CD4-positive, alpha-beta T cell (primary cell): ENCODE measurements around the gene ARPP21. TPM values are rescaled to one million over a fixed set of nuclear protein-coding genes. Genes with fewer than 3 reads are reported as not detected.

ENCODE experiments used
- ATAC-seq: fragments of 200-7000 bp; cut with Tn5 transposase; one replicate; pipeline ENCODE4 v1.10.0; 2022; ENCODE audit warnings: mild to moderate bottlenecking; ENCODE audit not compliant: poor library complexity
- CTCF ChIA-PET: fragments of 350-600 bp; sonication (Branson Sonifier 250); formaldehyde crosslinking; loops from one replicate; lab custom pipeline; 2021; ENCODE audit warnings: antibody characterized with exemption, inconsistent platforms; lab: Charles Lee
- POLR2A ChIA-PET: fragments of 350-600 bp; sonication (Branson Sonifier 250); formaldehyde crosslinking; loops from one replicate; lab custom pipeline; 2021; ENCODE audit warnings: antibody characterized with exemption, inconsistent platforms; lab: Charles Lee
- DNase-seq, 14 experiments: peaks; one replicate each; pipeline ENCODE4 v3.0.0-alpha.2; 2013 to 2020; ENCODE audit warnings: mixed read lengths in 2 of 14
- H3K27ac ChIP-seq, 2 donors: one replicate each; pipeline versions ENCODE4 v1.5.1 to v1.7.0; 2013; ENCODE audit warnings: low read length in 2 of 2, low read depth in 1 of 2, mild to moderate bottlenecking in 1 of 2
- H3K27me3 ChIP-seq, 2 experiments: 1 replicate in 1 of 2; 2 replicates in 1 of 2; pipeline versions ENCODE4 v1.6.1 to v1.7.0; 2013; ENCODE audit warnings: low read length in 2 of 2, control low read depth in 1 of 2, mild to moderate bottlenecking in 1 of 2, moderate library complexity in 1 of 2; ENCODE audit not compliant: insufficient read depth in 2 of 2, control insufficient read depth in 1 of 2
- H3K36me3 ChIP-seq: one replicate; pipeline ENCODE4 v1.6.1; 2013; ENCODE audit warnings: low read length, control low read depth; ENCODE audit not compliant: insufficient read depth
- H3K4me1 ChIP-seq: one replicate; pipeline ENCODE4 v1.6.1; 2013; ENCODE audit warnings: low read length, control low read depth; ENCODE audit not compliant: insufficient read depth
- H3K4me3 ChIP-seq: one replicate; pipeline ENCODE4 v1.5.1; 2013; ENCODE audit warnings: mild to moderate bottlenecking, low read length, moderate library complexity
- H3K9me3 ChIP-seq, 2 experiments: 1 replicate in 1 of 2; 2 replicates in 1 of 2; pipeline versions ENCODE4 v1.6.1 to v1.7.0; 2013; ENCODE audit warnings: low read length in 2 of 2, mild to moderate bottlenecking in 2 of 2, control low read depth in 1 of 2, moderate library complexity in 1 of 2; ENCODE audit not compliant: control insufficient read depth in 1 of 2, insufficient read depth in 1 of 2
- H3K27ac Mint-ChIP-seq: one replicate; pipeline ENCODE4 v1.8.0; 2020; ENCODE audit warnings: mixed read lengths
- H3K27me3 Mint-ChIP-seq: one replicate; pipeline ENCODE4 v1.8.0; 2021; ENCODE audit warnings: mixed read lengths
- H3K36me3 Mint-ChIP-seq: one replicate; pipeline ENCODE4 v1.8.0; 2021; ENCODE audit warnings: low read depth, mixed read lengths
- H3K4me1 Mint-ChIP-seq: one replicate; pipeline ENCODE4 v1.8.0; 2021; ENCODE audit warnings: low read depth, mixed read lengths
- H3K4me3 Mint-ChIP-seq: one replicate; pipeline ENCODE4 v1.8.0; 2020; ENCODE audit warnings: mild to moderate bottlenecking, mixed read lengths
- H3K9me3 Mint-ChIP-seq: one replicate; pipeline ENCODE4 v1.8.0; 2020; ENCODE audit warnings: mixed read lengths
- CTCF ChIP-seq: fragments of 200-600 bp; IDR thresholded peaks from one replicate; pipeline ENCODE4 v1.8.0; 2022; ENCODE audit warnings: antibody characterized with exemption, mild to moderate bottlenecking
- intact Hi-C, 2 experiments: fragments of 100-400 bp; cut with DNase I in 1 of 2; cut with micrococcal nuclease in 1 of 2; formaldehyde crosslinking; loops; one replicate each; pipeline versions ENCODE4 v1.15.1 to v1.9.0; 2023 to 2025; cut with DNase I, micrococcal nuclease
- total RNA-seq, 174 experiments: library from RNA in 2 of 174; stranded (reverse) in 2 of 174; gene quantifications; one replicate each; pipeline ENCODE4 v1.2.3 and lab custom pipeline; 2021 to 2026

ARPP21 gene
- total RNA-seq, 2 experiments from 2014 or later, result not detected

- CTCF ChIA-PET, result no interaction called here
Observed at GRCh38 chr3:35680866-35681650, 41.7 kb downstream of the ARPP21 start.

GRCh38 chr3:35685153-35685552, 45.8 kb downstream of the ARPP21 start:
- ChIA-PET POLR2A (no interaction called here), CTCF (no interaction called here)
- Histone ChIP-seq H3K4me3 (no peak overlapping the region), H3K36me3 (no peaks in the 10 kb centered on the region), H3K27ac (no peak overlapping the region), H3K27me3 (no peaks in the 10 kb centered on the region), H3K4me1 (no peaks in the 10 kb centered on the region), H3K9me3 (no peaks in the 10 kb centered on the region)
- ATAC-seq (no peak), DNase-seq (no peak)
- intact Hi-C loops, result no loop called here
- Mint-ChIP-seq H3K4me1 (no peaks in the 10 kb centered on the region), H3K9me3 (no peaks in the 10 kb centered on the region), H3K27me3 (no peaks in the 10 kb centered on the region), H3K36me3 (no peaks in the 10 kb centered on the region), H3K27ac (no peak overlapping the region), H3K4me3 (no peak overlapping the region)
- no peak for TF ChIP-seq CTCF

More at GRCh38 chr3:35680866-35681650, 41.7 kb downstream of the ARPP21 start:
- H3K4me3 Mint-ChIP-seq, result no peak overlapping the region
- no peak for DNase-seq
- no peak for TF ChIP-seq CTCF
- no peak overlapping the region for H3K27ac ChIP-seq
- H3K27me3 Mint-ChIP-seq, result no peaks in the 10 kb centered on the region
- no peaks in the 10 kb centered on the region for H3K9me3 Mint-ChIP-seq
- intact Hi-C loops, result no loop called here
- H3K27ac Mint-ChIP-seq, result no peak overlapping the region
- H3K36me3 ChIP-seq, result no peaks in the 10 kb centered on the region
- H3K4me1 ChIP-seq, result no peaks in the 10 kb centered on the region
- H3K4me3 ChIP-seq, result no peak overlapping the region
- H3K36me3 Mint-ChIP-seq, result no peaks in the 10 kb centered on the region
- no peaks in the 10 kb centered on the region for H3K4me1 Mint-ChIP-seq
- POLR2A ChIA-PET, result no interaction called here
- no peaks in the 10 kb centered on the region for H3K9me3 ChIP-seq
- ATAC-seq, result no peak
- no peaks in the 10 kb centered on the region for H3K27me3 ChIP-seq

GRCh38 chr3:35688826-35689225, 49.5 kb downstream of the ARPP21 start:
- H3K9me3 Mint-ChIP-seq, result no peaks in the 10 kb centered on the region
- intact Hi-C loops, result no loop called here
- H3K4me3 Mint-ChIP-seq, result no peak overlapping the region
- no peak overlapping the region for H3K27ac ChIP-seq
- H3K4me1 Mint-ChIP-seq, result no peaks in the 10 kb centered on the region
- no peak overlapping the region for H3K27ac Mint-ChIP-seq
- H3K36me3 Mint-ChIP-seq, result no peaks in the 10 kb centered on the region
- H3K27me3 ChIP-seq, result no peaks in the 10 kb centered on the region
- H3K4me3 ChIP-seq, result no peak overlapping the region
- ChIA-PET POLR2A (no interaction called here), CTCF (no interaction called here)
- no peaks in the 10 kb centered on the region for H3K9me3 ChIP-seq
- no peaks in the 10 kb centered on the region for H3K4me1 ChIP-seq
- no peaks in the 10 kb centered on the region for H3K36me3 ChIP-seq
- H3K27me3 Mint-ChIP-seq, result no peaks in the 10 kb centered on the region
- ATAC-seq (no peak), DNase-seq (no peak)
- no peak for TF ChIP-seq CTCF
